Left hindlimb (tissue), 1 donor: ENCODE data around the gene PAPPA.

Experiments used
- DNase-seq: peaks from one replicate; pipeline ENCODE4 v3.0.0-alpha.2; 2018

PAPPA gene

GRCh38 chr9:116152941-116153764 lies 438 bp upstream of the PAPPA start:
- DNase-seq = peak; percentile 31

DNA sequence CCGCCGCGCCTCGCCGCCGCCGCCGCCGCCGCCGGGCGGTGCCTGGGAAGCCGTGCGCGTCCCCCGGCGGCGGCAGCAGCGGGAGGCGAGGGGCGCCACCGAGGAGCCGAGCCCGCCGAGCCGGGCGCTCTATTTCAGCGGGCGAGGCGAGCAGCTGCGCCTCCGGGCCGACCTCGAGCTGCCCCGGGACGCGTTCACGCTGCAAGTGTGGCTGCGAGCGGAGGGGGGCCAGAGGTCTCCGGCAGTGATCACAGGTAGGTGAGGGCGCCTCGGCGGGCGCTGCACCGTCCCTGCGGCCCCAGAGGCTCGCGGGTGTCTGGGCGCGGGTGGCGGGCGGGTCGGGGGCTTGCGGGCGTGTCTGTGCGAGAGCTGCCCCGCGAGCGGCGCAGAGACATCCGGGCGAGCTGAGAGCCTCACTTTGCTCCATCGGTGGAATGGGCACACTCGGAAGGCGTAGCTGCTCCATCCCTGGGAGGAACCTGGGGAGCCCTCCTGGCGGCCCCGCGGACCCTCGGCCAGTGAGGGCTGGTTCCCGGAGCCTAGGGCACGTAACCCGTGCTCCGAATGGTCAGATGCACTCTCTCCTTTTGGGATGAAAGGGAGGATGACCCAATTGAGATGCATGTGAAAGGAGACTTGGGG lies 864 bp downstream of the PAPPA start:
- DNase-seq = peak; percentile 40

- DNase-seq = peak; percentile 73
These were observed 1.5 kb downstream of the PAPPA start for GRCh38 chr9:116154976-116155697.

- DNase-seq = no peak
These were observed 2.1 kb downstream of the PAPPA start for GRCh38 chr9:116155698-116156039.

GRCh38 chr9:116156621-116157314 lies 3.2 kb downstream of the PAPPA start:
- DNase-seq = peak; percentile 77

DNA sequence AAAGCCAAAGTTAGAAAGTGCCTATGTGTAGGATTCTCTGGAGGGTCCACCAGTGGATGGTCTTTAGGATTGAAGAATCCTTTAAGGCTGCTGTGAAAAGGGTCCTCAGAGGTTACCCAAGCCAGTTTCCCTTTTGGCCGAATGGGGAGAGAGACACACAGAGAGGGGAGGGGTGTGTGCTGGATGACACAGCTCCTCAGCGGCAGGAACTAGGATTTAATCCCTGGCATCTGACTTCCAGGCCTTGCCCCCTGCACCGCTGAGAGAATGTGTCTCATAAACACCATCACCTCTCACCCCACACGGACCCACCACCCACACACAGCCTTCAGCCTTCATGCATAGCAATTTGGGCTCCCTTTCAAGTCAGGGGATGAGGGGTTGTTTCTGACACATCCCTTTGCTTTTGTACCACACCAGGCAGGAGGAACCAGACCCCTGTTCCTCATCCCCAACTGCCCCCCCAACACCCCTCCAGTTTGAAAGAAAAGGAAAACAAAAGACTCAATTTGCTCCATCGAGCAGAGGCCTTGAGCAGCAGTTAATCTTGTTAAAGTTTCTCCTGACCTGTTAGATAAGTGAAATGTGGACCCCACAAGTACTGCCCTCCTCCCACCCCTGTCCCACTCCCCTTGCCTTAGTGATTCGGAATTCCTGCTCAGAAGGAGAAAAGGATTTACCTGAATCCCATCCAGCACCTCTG lies 4.0 kb downstream of the PAPPA start:
- no peak for DNase-seq

GRCh38 chr9:116160676-116161571 lies 7.3 kb downstream of the PAPPA start:
- no peak for DNase-seq

- DNase-seq = no peak
These were observed 8.7 kb downstream of the PAPPA start for GRCh38 chr9:116162241-116162781.

- DNase-seq = no peak
These were observed 9.9 kb downstream of the PAPPA start for GRCh38 chr9:116163293-116164055.

- no peak for DNase-seq
These were observed 12.3 kb downstream of the PAPPA start for GRCh38 chr9:116165912-116166311.

GRCh38 chr9:116166713-116167112 lies 13.1 kb downstream of the PAPPA start:
- no peak for DNase-seq

GRCh38 chr9:116168231-116168630 lies 14.6 kb downstream of the PAPPA start:
- no peak for DNase-seq

- no peak for DNase-seq
These were observed 18.6 kb downstream of the PAPPA start for GRCh38 chr9:116172216-116172615.

DNA sequence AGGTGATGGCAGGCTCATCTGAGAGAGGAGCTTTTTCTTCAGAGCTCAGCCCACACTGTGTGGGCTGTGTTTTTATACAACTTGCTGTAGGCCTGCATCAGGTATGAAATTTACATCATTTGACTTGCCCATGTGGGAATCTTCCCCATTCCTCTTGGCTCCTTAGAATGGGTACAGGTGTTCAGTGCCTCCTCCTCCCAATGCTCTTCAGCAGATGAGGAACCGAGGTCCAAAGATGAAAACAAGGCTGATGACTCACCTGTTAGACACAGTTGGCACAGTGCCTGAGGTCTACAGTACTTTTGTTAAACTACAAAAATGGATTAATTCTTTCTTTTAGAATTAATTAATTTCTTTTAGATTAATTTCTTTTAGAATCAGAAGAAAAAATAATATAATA lies 20.8 kb downstream of the PAPPA start:
- DNase-seq = no peak

- DNase-seq = no peak
These were observed 22.0 kb downstream of the PAPPA start for GRCh38 chr9:116175614-116176013.

GRCh38 chr9:116178481-116179211 lies 25.1 kb downstream of the PAPPA start:
- DNase-seq = no peak

GRCh38 chr9:116179568-116179967 lies 26.0 kb downstream of the PAPPA start:
- DNase-seq = no peak

GRCh38 chr9:116181853-116182610 lies 28.4 kb downstream of the PAPPA start:
- no peak for DNase-seq

DNA sequence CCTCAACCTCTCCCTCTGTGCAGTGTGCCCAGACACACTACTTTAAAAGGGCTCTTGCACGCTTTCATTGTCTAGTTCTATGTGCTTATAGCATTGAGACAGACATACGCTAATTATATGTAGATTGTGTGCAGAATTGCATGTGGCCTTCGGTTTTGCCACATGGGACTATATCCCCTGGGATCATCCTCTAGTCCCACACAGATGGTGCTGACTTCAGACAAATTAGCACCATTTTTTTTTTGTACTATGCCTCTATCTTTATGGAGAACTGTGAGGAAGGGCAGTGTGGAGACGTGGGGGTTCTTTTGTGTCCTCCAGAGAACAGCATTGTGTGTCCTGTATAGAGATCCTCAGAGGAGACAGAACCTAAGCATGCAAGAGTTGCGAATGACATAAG lies 29.3 kb downstream of the PAPPA start:
- no peak for DNase-seq
